Karpas-422 (cell line): ENCODE data around the gene ANKRD29. TPM values are rescaled to one million over a fixed set of nuclear protein-coding genes. Genes with fewer than 3 reads are reported as not detected.
"Not testable (repeated sequence)": the region's sequence is repeated elsewhere in the genome, so short reads cannot be mapped to it uniquely, and the experiment has no call there.

ENCODE experiments used
- DNase-seq: peaks from one replicate; pipeline ENCODE4 v3.0.0-alpha.2; 2015
- H2AFZ ChIP-seq: fragments of 200-600 bp; sonication (generic); 2 replicates; pipeline ENCODE4 v1.6.1; 2014; ENCODE audit warnings: antibody characterized with exemption, low read length, mixed read lengths
- H3K27ac ChIP-seq: fragments of 200-600 bp; sonication (generic); 2 replicates; pipeline ENCODE4 v1.5.1; 2014; ENCODE audit warnings: mild to moderate bottlenecking, low read length, moderate library complexity
- H3K27me3 ChIP-seq: fragments of 200-600 bp; sonication (generic); 2 replicates; pipeline ENCODE4 v1.6.1; 2014; ENCODE audit warnings: low read length, mixed read lengths
- H3K36me3 ChIP-seq: fragments of 200-600 bp; sonication (generic); 2 replicates; pipeline ENCODE4 v1.6.1; 2014; ENCODE audit warnings: low read length, mixed read lengths; ENCODE audit not compliant: insufficient read depth
- H3K4me1 ChIP-seq: fragments of 200-600 bp; sonication (generic); 2 replicates; pipeline ENCODE4 v1.6.1; 2014; ENCODE audit warnings: mild to moderate bottlenecking, low read length, mixed read lengths
- H3K4me2 ChIP-seq: fragments of 200-600 bp; sonication (generic); 2 replicates; pipeline ENCODE4 v1.6.1; 2014; ENCODE audit warnings: low read length, low read depth, mild to moderate bottlenecking; ENCODE audit not compliant: poor library complexity, severe bottlenecking
- H3K4me3 ChIP-seq: fragments of 200-600 bp; sonication (generic); 2 replicates; pipeline ENCODE4 v1.5.1; 2014; ENCODE audit warnings: mild to moderate bottlenecking, antibody characterized with exemption, low read length, mixed read lengths
- H3K79me2 ChIP-seq: fragments of 200-600 bp; sonication (generic); 2 replicates; pipeline ENCODE4 v1.6.1; 2014; ENCODE audit warnings: mild to moderate bottlenecking, low read length, mixed read lengths
- H3K9ac ChIP-seq: fragments of 200-600 bp; sonication (generic); 2 replicates; pipeline ENCODE4 v1.6.0; 2014; ENCODE audit warnings: low read length
- H3K9me2 ChIP-seq: fragments of 200-600 bp; sonication (generic), shearing (Covaris generic); replicated peaks from 2 replicates; pipeline ENCODE4 v1.6.0; 2014; ENCODE audit warnings: mild to moderate bottlenecking, low read length, moderate library complexity; ENCODE audit not compliant: insufficient read depth
- H3K9me3 ChIP-seq: fragments of 300-700, 200-600 bp; sonication (generic); 2 replicates; pipeline ENCODE4 v1.6.1; 2014; ENCODE audit warnings: low read length, mixed read lengths
- H4K20me1 ChIP-seq: fragments of 200-600 bp; sonication (generic); 2 replicates; pipeline ENCODE4 v1.6.1; 2014; ENCODE audit warnings: mild to moderate bottlenecking, antibody characterized with exemption, low read length, low read depth; ENCODE audit not compliant: insufficient read depth
- total RNA-seq: library from RNA; depleted of rRNA; stranded (reverse); fragments of >200 nt; shearing (Covaris generic); gene quantifications from 2 replicates; pipeline ENCODE4 v1.2.3, GENCODE V29; 2014; ENCODE audit warnings: low replicate concordance

The ANKRD29 gene
- total RNA-seq, 1 experiment from 2014 or later: not detected

DNA sequence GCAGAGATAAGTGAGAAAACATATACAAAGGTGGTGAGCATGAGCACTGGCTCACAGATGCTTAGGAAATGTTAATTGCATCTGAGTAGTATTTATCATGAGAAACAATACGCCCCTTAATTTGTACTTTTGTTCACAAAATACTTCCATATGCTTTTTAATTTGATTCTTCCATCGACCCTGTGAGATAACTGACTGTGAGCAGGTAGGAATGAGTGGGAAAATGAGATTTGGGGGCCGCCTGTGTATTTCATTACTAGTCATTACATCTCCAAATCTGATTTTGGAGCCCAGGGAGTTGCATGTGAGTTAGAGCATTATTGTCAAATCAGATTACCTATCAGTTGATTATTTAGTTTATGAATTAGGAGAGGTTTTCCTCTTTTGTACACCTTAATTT, 39.7 kb downstream of the ANKRD29 start:
- DNase-seq: no peak
- H3K27me3 ChIP-seq: no peaks in the 10 kb centered on the region
- H3K36me3 ChIP-seq: no peaks in the 10 kb centered on the region
- H3K79me2 ChIP-seq: no peaks in the 10 kb centered on the region
- H3K27ac ChIP-seq: no peak overlapping the region
- H3K9ac ChIP-seq: no peak overlapping the region
- H2AFZ ChIP-seq: no peak overlapping the region
- no peak overlapping the region for H3K4me2 ChIP-seq
- no peaks in the 10 kb centered on the region for H4K20me1 ChIP-seq
- H3K4me1 ChIP-seq: no peaks in the 10 kb centered on the region
- no peak overlapping the region for H3K4me3 ChIP-seq
- no peaks in the 10 kb centered on the region for H3K9me3 ChIP-seq
- no peaks in the 10 kb centered on the region for H3K9me2 ChIP-seq

DNA sequence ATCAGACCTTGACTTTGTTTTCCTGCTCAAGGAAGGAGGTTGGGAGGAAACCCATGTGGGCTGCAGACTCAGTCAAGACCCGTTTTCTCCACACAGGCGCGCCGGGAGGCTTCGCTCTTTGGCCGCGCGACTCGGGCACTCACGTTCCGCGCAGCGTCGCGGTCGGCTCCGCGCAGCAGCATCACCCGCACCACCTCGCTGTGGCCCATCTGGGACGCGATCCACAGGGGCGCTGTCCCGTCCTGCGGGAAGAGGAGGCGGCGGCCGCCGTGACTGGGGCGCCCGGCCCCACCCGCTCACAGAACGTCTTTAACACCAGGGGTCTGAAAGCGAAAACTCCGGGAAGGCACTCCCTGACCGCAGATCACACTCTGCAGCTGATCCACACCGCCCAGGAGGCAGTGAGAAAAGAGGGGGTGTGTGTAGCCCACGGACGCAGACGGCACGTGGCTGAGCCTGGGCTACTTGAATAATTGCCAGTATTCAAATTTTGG, 43.3 kb downstream of the ANKRD29 start:
- no peaks in the 10 kb centered on the region for H3K4me1 ChIP-seq
- no peak for DNase-seq
- H3K27me3 ChIP-seq: no peaks in the 10 kb centered on the region
- no peak overlapping the region for H3K4me2 ChIP-seq
- H3K79me2 ChIP-seq: no peaks in the 10 kb centered on the region
- no peaks in the 10 kb centered on the region for H3K36me3 ChIP-seq
- H4K20me1 ChIP-seq: no peaks in the 10 kb centered on the region
- H3K9me2 ChIP-seq: no peaks in the 10 kb centered on the region
- no peak overlapping the region for H2AFZ ChIP-seq
- H3K4me3 ChIP-seq: no peak overlapping the region
- H3K9ac ChIP-seq: no peak overlapping the region
- no peaks in the 10 kb centered on the region for H3K9me3 ChIP-seq
- H3K27ac ChIP-seq: no peak overlapping the region

- DNase-seq: no peak
- H3K4me3 ChIP-seq: no peak overlapping the region
- no peaks in the 10 kb centered on the region for H4K20me1 ChIP-seq
- H2AFZ ChIP-seq: no peak overlapping the region
- H3K27ac ChIP-seq: no peak overlapping the region
- H3K9me2 ChIP-seq: no peaks in the 10 kb centered on the region
- H3K36me3 ChIP-seq: no peaks in the 10 kb centered on the region
- no peaks in the 10 kb centered on the region for H3K27me3 ChIP-seq
- no peaks in the 10 kb centered on the region for H3K4me1 ChIP-seq
- no peaks in the 10 kb centered on the region for H3K9me3 ChIP-seq
- H3K79me2 ChIP-seq: no peaks in the 10 kb centered on the region
- no peak overlapping the region for H3K4me2 ChIP-seq
- no peak overlapping the region for H3K9ac ChIP-seq
Observed at GRCh38 chr18:23618862-23619387, 43.8 kb downstream of the ANKRD29 start.

DNA sequence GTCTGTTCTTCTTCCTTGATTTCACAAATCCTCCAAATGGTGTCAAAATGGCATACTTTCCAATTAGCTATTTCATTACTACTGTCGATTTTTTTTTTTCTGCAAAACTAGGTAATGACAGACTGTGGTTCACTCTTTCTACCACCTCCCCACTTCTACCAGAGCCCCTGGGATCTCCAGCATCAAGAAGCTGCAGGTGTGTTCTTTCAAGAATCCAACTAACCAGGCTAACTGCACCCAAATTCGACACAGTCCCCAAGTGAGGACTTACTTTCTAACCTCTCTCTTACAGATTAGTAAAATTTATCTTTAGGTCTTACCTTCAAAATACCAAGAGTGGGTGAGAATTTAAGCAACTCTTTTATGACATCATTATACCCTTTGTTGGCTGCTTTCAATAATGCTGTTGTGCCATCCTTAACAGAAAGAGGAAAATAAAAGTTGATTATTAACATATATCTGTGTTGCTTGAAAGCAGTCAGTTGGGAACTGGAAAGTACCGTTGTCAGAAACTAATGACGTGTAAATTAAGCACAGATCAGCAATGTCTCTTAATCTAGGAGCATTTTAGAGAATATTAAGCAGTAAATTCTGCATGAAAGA, 45.2 kb downstream of the ANKRD29 start:
- Histone ChIP-seq H3K36me3 (no peaks in the 10 kb centered on the region), H3K4me3 (no peak overlapping the region), H3K79me2 (no peaks in the 10 kb centered on the region), H3K9ac (no peak overlapping the region), H3K9me3 (no peaks in the 10 kb centered on the region), H3K9me2 (no peaks in the 10 kb centered on the region), H3K4me1 (no peaks in the 10 kb centered on the region), H3K27me3 (no peaks in the 10 kb centered on the region), H4K20me1 (no peaks in the 10 kb centered on the region), H3K4me2 (no peak overlapping the region), H3K27ac (no peak overlapping the region), H2AFZ (no peak overlapping the region)
- no peak for DNase-seq

DNA sequence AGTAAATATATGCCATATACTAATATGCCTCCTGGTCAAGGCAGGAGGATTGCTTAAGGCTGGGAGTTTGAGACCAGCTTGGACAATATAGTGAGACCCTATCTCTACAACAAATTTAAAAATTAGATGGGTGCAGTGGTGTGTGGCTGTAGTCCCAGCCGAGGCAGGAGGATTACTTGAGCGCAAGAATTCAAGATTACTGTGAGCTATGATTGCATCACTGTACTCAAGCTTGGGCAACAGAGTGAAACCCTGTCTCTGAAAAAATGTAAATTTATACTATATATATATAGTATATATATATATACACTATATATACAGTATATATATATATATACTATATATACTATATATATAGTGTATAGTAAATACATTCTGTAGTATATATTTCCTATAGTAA, 46.5 kb downstream of the ANKRD29 start:
- no peak for DNase-seq
- Histone ChIP-seq H3K79me2 (no peaks in the 10 kb centered on the region), H3K4me2 (no peak overlapping the region), H3K4me3 (no peak overlapping the region), H3K9me3 (no peaks in the 10 kb centered on the region), H3K36me3 (no peaks in the 10 kb centered on the region), H3K4me1 (no peaks in the 10 kb centered on the region), H3K27ac (no peak overlapping the region), H3K9me2 (no peaks in the 10 kb centered on the region), H2AFZ (no peak overlapping the region), H3K9ac (no peak overlapping the region), H4K20me1 (no peaks in the 10 kb centered on the region), H3K27me3 (no peaks in the 10 kb centered on the region)

- no peaks in the 10 kb centered on the region for H3K36me3 ChIP-seq
- H2AFZ ChIP-seq: no peak overlapping the region
- no peak overlapping the region for H3K4me2 ChIP-seq
- no peaks in the 10 kb centered on the region for H3K4me1 ChIP-seq
- no peaks in the 10 kb centered on the region for H3K9me3 ChIP-seq
- H3K9ac ChIP-seq: no peak overlapping the region
- no peaks in the 10 kb centered on the region for H3K79me2 ChIP-seq
- no peaks in the 10 kb centered on the region for H3K27me3 ChIP-seq
- H3K9me2 ChIP-seq: no peaks in the 10 kb centered on the region
- H3K27ac ChIP-seq: no peak overlapping the region
- no peak overlapping the region for H3K4me3 ChIP-seq
- no peak for DNase-seq
- no peaks in the 10 kb centered on the region for H4K20me1 ChIP-seq
Observed at GRCh38 chr18:23614891-23615290, 47.8 kb downstream of the ANKRD29 start.

DNA sequence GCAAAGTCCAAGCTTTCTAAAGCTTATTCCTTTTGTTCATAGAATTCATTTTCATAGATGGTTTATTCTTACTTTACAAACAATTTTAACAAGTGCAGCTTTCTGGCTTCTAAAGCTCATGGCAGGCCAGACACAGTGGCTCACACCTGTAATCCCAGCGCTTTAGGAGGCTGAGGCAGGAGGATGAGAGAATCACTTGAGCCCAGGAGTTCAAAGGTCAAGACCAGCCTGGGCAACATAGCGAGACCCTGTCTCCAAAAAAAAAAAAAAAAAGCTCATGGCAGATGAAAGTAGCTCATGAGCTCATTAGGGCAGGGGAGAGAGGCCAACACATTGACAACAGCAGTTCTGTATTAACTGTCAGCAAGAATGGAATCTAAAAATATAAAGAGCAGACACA, 48.3 kb downstream of the ANKRD29 start:
- Histone ChIP-seq H3K9ac (no peak overlapping the region), H3K27ac (no peak overlapping the region), H3K79me2 (no peaks in the 10 kb centered on the region), H3K4me2 (no peak overlapping the region), H3K27me3 (no peaks in the 10 kb centered on the region), H2AFZ (no peak overlapping the region), H3K9me3 (no peaks in the 10 kb centered on the region), H3K4me3 (no peak overlapping the region), H3K9me2 (no peaks in the 10 kb centered on the region), H3K4me1 (no peaks in the 10 kb centered on the region), H3K36me3 (no peaks in the 10 kb centered on the region), H4K20me1 (no peaks in the 10 kb centered on the region)
- no peak for DNase-seq

GRCh38 chr18:23613091-23613475, 49.6 kb downstream of the ANKRD29 start:
- H3K79me2 ChIP-seq, H3K27ac ChIP-seq, H3K27me3 ChIP-seq, H2AFZ ChIP-seq, H3K4me1 ChIP-seq, H3K36me3 ChIP-seq, H3K4me3 ChIP-seq, H3K4me2 ChIP-seq, H3K9ac ChIP-seq, DNase-seq, H4K20me1 ChIP-seq, H3K9me3 ChIP-seq, H3K9me2 ChIP-seq: not testable (repeated sequence)
